Endothelial cell of umbilical vein (primary cell): ENCODE results near the gene DIAPH2. TPM values are rescaled to one million over a fixed set of nuclear protein-coding genes. Genes with fewer than 3 reads are reported as not detected.

Experiments used
- BruUV-seq: library from RNA; stranded (reverse); fragments of 400-500 nt; replicated peaks from 2 replicates; lab custom pipeline; 2021; lab: Mats Ljungman, UMichigan
- CTCF ChIA-PET: fragments of 300-600, 350-600 bp; sonication (Branson Sonifier 250); formaldehyde crosslinking; loops from one replicate; lab custom pipeline; 2021; ENCODE audit warnings: antibody characterized with exemption, inconsistent platforms; lab: Charles Lee
- POLR2A ChIA-PET: fragments of 300-600, 350-600 bp; sonication (Branson Sonifier 250); formaldehyde crosslinking; loops from one replicate; lab custom pipeline; 2021; ENCODE audit warnings: antibody characterized with exemption, inconsistent platforms; lab: Charles Lee
- DNase-seq: peaks from one replicate; pipeline ENCODE4 v3.0.0-alpha.2; 2011; ENCODE audit warnings: low read depth, low spot score
- FAIRE-seq: peaks from 2 replicates; lab custom pipeline; 2011; peaks lifted over from hg19 to GRCh38; lab: Jason Lieb, UNC
- H2AFZ ChIP-seq: 2 replicates; pipeline ENCODE4 v1.6.0; 2012; ENCODE audit warnings: low read depth, low read length, control low read depth, inconsistent platforms
- H3K27ac ChIP-seq: 2 replicates; pipeline ENCODE4 v1.5.1; 2011; ENCODE audit warnings: low read depth, mild to moderate bottlenecking, control low read depth, low read length, moderate library complexity; ENCODE audit not compliant: insufficient read depth
- H3K27me3 ChIP-seq, 2 experiments: 2 replicates each; pipeline versions ENCODE4 v1.6.0 to v1.6.1; 2011; ENCODE audit warnings: low read length in 2 of 2, mixed read lengths in 1 of 2; ENCODE audit not compliant: control insufficient read depth in 2 of 2, insufficient read depth in 2 of 2
- H3K36me3 ChIP-seq, 2 experiments: 2 replicates in 1 of 2; 3 replicates in 1 of 2; pipeline ENCODE4 v1.5.1; 2011; ENCODE audit warnings: low read length in 2 of 2, mild to moderate bottlenecking in 1 of 2, moderate library complexity in 1 of 2; ENCODE audit not compliant: control insufficient read depth in 2 of 2, insufficient read depth in 2 of 2; ENCODE audit errors: extremely low read depth in 1 of 2
- H3K4me1 ChIP-seq: 3 replicates; pipeline ENCODE4 v1.5.1; 2011; ENCODE audit warnings: mild to moderate bottlenecking, low read length; ENCODE audit not compliant: control insufficient read depth, insufficient read depth; ENCODE audit errors: extremely low read depth
- H3K4me2 ChIP-seq: 2 replicates; pipeline ENCODE4 v1.6.1; 2011; ENCODE audit warnings: low read length, control low read depth, mixed read lengths; ENCODE audit not compliant: insufficient read depth
- H3K4me3 ChIP-seq, 3 experiments: fragments of 200-600 bp in 1 of 3; sonication (generic), shearing (Covaris generic) in 1 of 3; replicated peaks in 1 of 3; 2 replicates each; pipeline ENCODE4 v1.5.1; 2011 to 2016; ENCODE audit warnings: control low read depth in 3 of 3, low read length in 3 of 3, mild to moderate bottlenecking in 2 of 3, inconsistent platforms in 1 of 3, low read depth in 1 of 3, moderate library complexity in 1 of 3; ENCODE audit not compliant: insufficient read depth in 1 of 3
- H3K79me2 ChIP-seq: 2 replicates; pipeline ENCODE4 v1.6.0; 2012; ENCODE audit warnings: low read length, inconsistent platforms; ENCODE audit not compliant: control insufficient read depth, insufficient read depth
- H3K9ac ChIP-seq: replicated peaks from 2 replicates; pipeline ENCODE3; 2011; ENCODE audit warnings: low read length, control low read depth; ENCODE audit not compliant: insufficient read depth; ENCODE audit errors: extremely low read depth
- H3K9me1 ChIP-seq: replicated peaks from 3 replicates; pipeline ENCODE4 v1.6.0; 2011; ENCODE audit warnings: mild to moderate bottlenecking, low read length; ENCODE audit not compliant: control insufficient read depth, insufficient read depth; ENCODE audit errors: extremely low read depth
- H3K9me3 ChIP-seq: replicated peaks from 2 replicates; pipeline ENCODE4 v1.5.1; 2012; ENCODE audit warnings: low read length, inconsistent platforms; ENCODE audit not compliant: control insufficient read depth, insufficient read depth
- H4K20me1 ChIP-seq: replicated peaks from 2 replicates; pipeline ENCODE3; 2011; ENCODE audit warnings: mild to moderate bottlenecking, low read length; ENCODE audit not compliant: control insufficient read depth, insufficient read depth; ENCODE audit errors: extremely low read depth
- CTCF ChIP-seq, 2 donors: IDR thresholded peaks; 1 replicate in 1 of 2; 2 replicates in 1 of 2; pipeline ENCODE4 v1.5.1; 2011; ENCODE audit warnings: low read length in 2 of 2, mild to moderate bottlenecking in 2 of 2, moderate library complexity in 2 of 2, control low read depth in 1 of 2, inconsistent platforms in 1 of 2, low read depth in 1 of 2; ENCODE audit not compliant: insufficient read depth in 1 of 2; ENCODE audit errors: extremely low read depth in 1 of 2
- EZH2 ChIP-seq: IDR thresholded peaks from 2 replicates; pipeline ENCODE4 v1.6.1; 2012; ENCODE audit warnings: borderline replicate concordance, low read depth, mild to moderate bottlenecking, moderate library complexity, low read length, inconsistent platforms; ENCODE audit not compliant: severe bottlenecking
- FOS ChIP-seq: IDR thresholded peaks from 2 replicates; pipeline ENCODE4 v1.6.1; 2011; ENCODE audit warnings: mild to moderate bottlenecking, low read length, moderate library complexity, borderline replicate concordance; ENCODE audit not compliant: insufficient read depth
- GATA2 ChIP-seq: IDR thresholded peaks from 2 replicates; pipeline ENCODE4 v1.7.0; 2011; ENCODE audit warnings: low read depth, mild to moderate bottlenecking, moderate library complexity, mixed read lengths, low read length; ENCODE audit not compliant: insufficient read length, insufficient read depth
- JUN ChIP-seq: IDR thresholded peaks from 2 replicates; pipeline ENCODE4 v1.6.1; 2011; ENCODE audit warnings: borderline replicate concordance, low read depth; ENCODE audit not compliant: insufficient read length, insufficient read depth
- MAX ChIP-seq: IDR thresholded peaks from 2 replicates; pipeline ENCODE4 v1.6.1; 2011; ENCODE audit not compliant: insufficient read depth, insufficient read length
- MYC ChIP-seq: IDR thresholded peaks from one replicate; pipeline ENCODE4 v1.6.1; 2011; ENCODE audit warnings: mild to moderate bottlenecking, low read depth, low read length
- POLR2A ChIP-seq: IDR thresholded peaks from 2 replicates; pipeline ENCODE4 v1.6.1; 2012; ENCODE audit warnings: low read depth, mild to moderate bottlenecking, control low read depth, low read length
- POLR2AphosphoS5 ChIP-seq: IDR thresholded peaks from 2 replicates; pipeline ENCODE4 v1.6.1; 2012; ENCODE audit warnings: low read depth, mild to moderate bottlenecking, control low read depth, low read length, moderate library complexity; ENCODE audit not compliant: insufficient read depth
- dilution Hi-C: fragments of 300-500 bp; cut with MboI; formaldehyde crosslinking; loops from one replicate; pipeline ENCODE4 v1.15.0; 2019; ENCODE audit warnings: low sequenced_read_pairs; ENCODE audit not compliant: extremely low pct_ligation_motif_present
- intact Hi-C: fragments of 100-400 bp; cut with micrococcal nuclease; formaldehyde crosslinking; loops from one replicate; pipeline ENCODE4 v1.10.0; 2022
- polyA plus RNA-seq, 4 experiments: library from polyadenylated mRNA; depleted of rRNA in 3 of 4; stranded (reverse) in 3 of 4; unstranded in 1 of 4; fragments of >200 nt; gene quantifications; 2 replicates each; pipeline versions ENCODE4 v1.2.1 to v1.2.3, GENCODE V29; 2011 to 2012; ENCODE audit warnings: missing spikeins in 1 of 4
- total RNA-seq: library from RNA; stranded (reverse); gene quantifications from 2 replicates; pipeline ENCODE4 v1.2.3, GENCODE V29; 2021

The DIAPH2 gene
- total and polyA plus RNA-seq, 2 donors (not counting 3 experiments of a cell fraction or from before 2014, with no cell fraction given) = 3.0 to 30.0 TPM

DNA sequence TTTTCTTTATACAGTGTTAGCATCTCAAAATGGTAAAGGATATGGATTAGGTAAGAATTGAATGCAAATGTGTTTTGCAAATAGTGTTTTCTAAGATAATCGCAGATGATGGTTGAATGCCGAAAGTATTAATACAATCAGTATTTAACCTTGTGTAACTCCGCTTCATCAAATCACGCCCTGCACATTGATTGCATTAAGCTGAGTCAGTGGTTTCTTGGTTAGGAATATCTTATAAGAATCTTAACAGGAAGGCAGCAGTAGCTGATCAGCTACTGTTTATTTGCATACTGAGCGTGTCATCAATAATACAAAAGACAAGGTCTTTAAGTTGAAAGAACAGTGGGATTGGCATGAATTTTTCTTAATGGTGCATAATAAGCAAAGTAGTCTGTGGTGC is 744.5 kb downstream of the DIAPH2 start:
- no peaks in the 10 kb centered on the region for H3K36me3 ChIP-seq
- H4K20me1 ChIP-seq = no peaks in the 10 kb centered on the region
- dilution Hi-C loops (no loop called here), intact Hi-C loops (no loop called here)
- no peak for TF ChIP-seq MYC
- TF ChIP-seq POLR2A = no peak
- TF ChIP-seq JUN = no peak
- no peak for TF ChIP-seq GATA2
- no peak for TF ChIP-seq EZH2
- no peak for TF ChIP-seq FOS
- TF ChIP-seq MAX = no peak
- TF ChIP-seq CTCF (IDR thresholded peaks at IDR 0.05; ENCODE audit: extremely low read depth in 1 of 2, insufficient read depth in 1 of 2, low read depth in 1 of 2, low read length in 2 of 2) = no peak
- TF ChIP-seq POLR2AphosphoS5 = no peak
- DNase-seq (no peak), FAIRE-seq (no peak)
- CTCF ChIA-PET = no interaction called here
- no TSS peak for BruUV-seq
- H3K9ac ChIP-seq = no peak overlapping the region
- POLR2A ChIA-PET = no interaction called here
- no peaks in the 10 kb centered on the region for H3K27me3 ChIP-seq
- H3K27ac ChIP-seq = no peak overlapping the region
- H2AFZ ChIP-seq = no peak overlapping the region
- H3K4me1 ChIP-seq = no peaks in the 10 kb centered on the region
- no peaks in the 10 kb centered on the region for H3K9me3 ChIP-seq
- H3K4me3 ChIP-seq = no peak overlapping the region
- no peaks in the 10 kb centered on the region for H3K79me2 ChIP-seq
- no peaks in the 10 kb centered on the region for H3K9me1 ChIP-seq
- H3K4me2 ChIP-seq = no peak overlapping the region
